ENCODE results near the gene MYCBPAP. TPM values are rescaled to one million over a fixed set of nuclear protein-coding genes. Genes with fewer than 3 reads are reported as not detected.

The MYCBPAP gene
- total RNA-seq, 4 donors from 2014 or later, result 0.42 to 4.6 (median 1.3) TPM

DNA sequence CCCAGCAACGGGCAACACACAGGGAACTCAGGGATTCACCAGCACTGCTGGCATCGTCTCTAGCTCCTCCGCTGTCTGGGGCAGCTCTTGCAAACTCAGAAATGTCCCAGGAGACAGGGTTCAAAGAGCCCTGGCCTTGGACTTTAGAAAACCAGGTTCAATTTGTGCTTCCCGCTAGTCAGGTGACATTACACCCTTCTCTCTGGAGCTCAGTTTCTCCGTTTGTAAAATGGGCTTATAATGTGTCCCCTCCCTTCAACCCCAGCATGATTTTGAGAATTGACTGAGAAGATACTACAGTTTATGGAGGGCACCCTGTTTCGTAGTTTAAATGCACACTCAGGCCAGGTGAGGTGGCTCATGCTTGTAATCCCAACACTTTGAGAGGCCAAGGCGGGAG lies 1.9 kb upstream of the MYCBPAP start:
- H3K27ac ChIP-seq, result no peak overlapping the region
- no peaks in the 10 kb centered on the region for H3K9me3 ChIP-seq
- H3K4me1 ChIP-seq, result peaks cover 26% of the 10 kb centered on the region
- WGBS, result 83% methylated on average over 7 of the region's 7 CpGs
- H3K4me3 ChIP-seq, result no peak overlapping the region
- H3K36me3 ChIP-seq, result no peaks in the 10 kb centered on the region
- no peak for DNase-seq (ENCODE audit: low spot score in 2 of 2)
- TF ChIP-seq POLR2AphosphoS5 (IDR thresholded peaks at IDR 0.05) (no peak), POLR2A (IDR thresholded peaks at IDR 0.05) (no peak), EP300 (IDR thresholded peaks at IDR 0.05) (no peak)
- TF ChIP-seq, protein P1, sequence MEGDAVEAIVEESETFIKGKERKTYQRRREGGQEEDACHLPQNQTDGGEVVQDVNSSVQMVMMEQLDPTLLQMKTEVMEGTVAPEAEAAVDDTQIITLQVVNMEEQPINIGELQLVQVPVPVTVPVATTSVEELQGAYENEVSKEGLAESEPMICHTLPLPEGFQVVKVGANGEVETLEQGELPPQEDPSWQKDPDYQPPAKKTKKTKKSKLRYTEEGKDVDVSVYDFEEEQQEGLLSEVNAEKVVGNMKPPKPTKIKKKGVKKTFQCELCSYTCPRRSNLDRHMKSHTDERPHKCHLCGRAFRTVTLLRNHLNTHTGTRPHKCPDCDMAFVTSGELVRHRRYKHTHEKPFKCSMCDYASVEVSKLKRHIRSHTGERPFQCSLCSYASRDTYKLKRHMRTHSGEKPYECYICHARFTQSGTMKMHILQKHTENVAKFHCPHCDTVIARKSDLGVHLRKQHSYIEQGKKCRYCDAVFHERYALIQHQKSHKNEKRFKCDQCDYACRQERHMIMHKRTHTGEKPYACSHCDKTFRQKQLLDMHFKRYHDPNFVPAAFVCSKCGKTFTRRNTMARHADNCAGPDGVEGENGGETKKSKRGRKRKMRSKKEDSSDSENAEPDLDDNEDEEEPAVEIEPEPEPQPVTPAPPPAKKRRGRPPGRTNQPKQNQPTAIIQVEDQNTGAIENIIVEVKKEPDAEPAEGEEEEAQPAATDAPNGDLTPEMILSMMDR (IDR thresholded peaks at IDR 0.05), result no peak
- no peaks in the 10 kb centered on the region for H3K27me3 ChIP-seq

DNA sequence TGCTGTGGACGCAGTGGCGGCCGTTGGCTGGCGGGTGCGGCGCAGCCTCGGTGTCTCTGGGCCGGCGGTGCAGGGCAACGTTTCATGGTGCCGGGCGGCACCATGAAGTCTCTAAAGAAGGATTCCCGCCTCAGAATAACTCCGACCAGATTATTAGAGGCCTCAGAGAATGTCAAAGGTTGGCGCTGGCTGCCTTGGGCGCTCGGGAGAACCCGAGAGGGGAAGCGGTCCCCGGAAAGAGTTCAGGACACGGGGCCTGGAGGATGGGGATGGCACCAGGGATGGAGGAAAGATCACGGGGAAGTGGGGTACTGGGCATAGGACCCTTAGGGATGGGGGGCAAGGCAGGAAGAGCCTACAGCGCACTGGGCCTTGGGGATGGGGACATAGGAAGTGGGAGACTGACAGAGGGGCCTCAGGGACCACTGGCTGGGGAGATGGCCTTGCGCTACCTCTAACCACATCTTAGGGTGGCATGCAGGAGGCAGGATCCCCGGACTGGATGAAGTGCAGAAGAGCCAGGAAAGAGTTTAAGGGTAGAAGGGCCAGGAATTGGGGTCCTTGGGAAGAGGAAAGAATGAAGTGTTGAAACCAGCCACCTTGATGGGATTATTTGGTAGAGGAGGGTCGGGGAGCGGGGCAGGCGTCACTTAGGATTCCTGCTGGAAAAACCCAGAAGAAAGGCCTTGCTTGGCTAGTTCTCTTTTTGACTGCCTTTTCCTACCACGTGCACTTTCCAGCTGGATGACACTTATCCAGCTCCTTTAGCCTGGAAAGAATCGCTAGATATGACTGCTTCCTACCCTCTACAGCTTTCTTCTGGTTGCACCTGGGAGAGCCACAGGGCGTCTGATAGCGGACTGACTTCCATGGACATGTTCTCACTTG lies 578 bp downstream of the MYCBPAP start:
- Histone ChIP-seq H3K36me3 (no peaks in the 10 kb centered on the region), H3K4me1 (peaks cover 26% of the 10 kb centered on the region), H3K4me3 (peak overlapping the region; percentile 71), H3K27ac (peak overlapping the region; percentile 71), H3K9me3 (no peaks in the 10 kb centered on the region), H3K27me3 (no peaks in the 10 kb centered on the region)
- no peak for DNase-seq (ENCODE audit: low spot score in 2 of 2)
- TF ChIP-seq POLR2A (IDR thresholded peaks at IDR 0.05) (no peak), EP300 (IDR thresholded peaks at IDR 0.05) (no peak), POLR2AphosphoS5 (IDR thresholded peaks at IDR 0.05) (no peak)
- TF ChIP-seq, protein P1 (IDR thresholded peaks at IDR 0.05), result no peak
- 30% methylated on average over 26 of the region's 32 CpGs for WGBS

DNA sequence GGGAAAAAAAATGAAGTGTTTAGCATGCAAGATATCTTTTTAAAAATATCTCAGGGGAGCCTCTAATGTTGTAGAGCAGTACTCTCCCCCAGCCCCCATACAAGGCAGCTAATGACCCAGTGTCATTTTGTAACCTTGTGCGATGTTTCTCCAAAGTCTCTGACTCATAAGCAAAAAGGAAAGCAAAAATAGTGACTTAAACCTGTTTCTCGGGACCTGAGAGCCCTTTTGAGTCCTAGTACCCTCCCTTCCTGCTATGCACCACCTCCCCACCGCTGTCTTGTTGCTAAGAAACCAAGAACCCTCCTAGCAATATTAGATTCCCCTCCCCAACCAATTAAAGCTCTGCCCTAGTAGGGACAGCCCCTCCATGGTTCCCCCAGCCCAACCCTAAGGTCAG lies 2.8 kb downstream of the MYCBPAP start:
- no peaks in the 10 kb centered on the region for H3K27me3 ChIP-seq
- 36% methylated on average over 3 of the region's 3 CpGs for WGBS
- H3K4me1 ChIP-seq, result peaks cover 34% of the 10 kb centered on the region
- no peak overlapping the region for H3K27ac ChIP-seq
- H3K36me3 ChIP-seq, result no peaks in the 10 kb centered on the region
- TF ChIP-seq EP300 (IDR thresholded peaks at IDR 0.05), result no peak
- TF ChIP-seq POLR2A (IDR thresholded peaks at IDR 0.05), result no peak
- H3K4me3 ChIP-seq, result no peak overlapping the region
- no peak for DNase-seq (ENCODE audit: low spot score in 2 of 2)
- H3K9me3 ChIP-seq, result no peaks in the 10 kb centered on the region

DNA sequence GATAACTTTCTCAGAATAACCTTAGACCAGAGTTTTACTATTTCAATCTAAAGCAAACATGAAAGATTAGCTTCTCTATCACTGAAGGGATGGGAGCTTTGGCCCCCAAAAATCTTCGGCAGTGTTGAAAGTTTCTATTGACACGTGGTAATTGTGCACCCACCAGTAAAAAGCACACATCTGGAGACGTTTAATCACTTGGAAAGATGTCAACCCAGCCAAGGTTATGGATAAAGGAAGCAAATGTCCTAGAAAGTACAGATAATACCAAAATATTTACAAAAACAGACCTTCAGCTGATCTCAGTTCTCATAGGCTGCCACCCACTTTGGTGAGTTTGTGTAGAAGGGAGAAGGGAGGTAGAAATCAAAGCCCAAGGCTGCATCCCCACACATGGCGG lies 5.3 kb downstream of the MYCBPAP start:
- Histone ChIP-seq H3K9me3 (no peaks in the 10 kb centered on the region), H3K27me3 (no peaks in the 10 kb centered on the region), H3K36me3 (no peaks in the 10 kb centered on the region), H3K27ac (no peak overlapping the region), H3K4me3 (no peak overlapping the region), H3K4me1 (peaks cover 28% of the 10 kb centered on the region)
- DNase-seq (ENCODE audit: low spot score in 2 of 2), result no peak
- TF ChIP-seq EP300 (IDR thresholded peaks at IDR 0.05) (no peak), POLR2A (IDR thresholded peaks at IDR 0.05) (no peak), POLR2AphosphoS5 (IDR thresholded peaks at IDR 0.05) (no peak)
- TF ChIP-seq, protein P1 (IDR thresholded peaks at IDR 0.05), result no peak
- WGBS, result 75% methylated on average over 4 of the region's 4 CpGs

DNA sequence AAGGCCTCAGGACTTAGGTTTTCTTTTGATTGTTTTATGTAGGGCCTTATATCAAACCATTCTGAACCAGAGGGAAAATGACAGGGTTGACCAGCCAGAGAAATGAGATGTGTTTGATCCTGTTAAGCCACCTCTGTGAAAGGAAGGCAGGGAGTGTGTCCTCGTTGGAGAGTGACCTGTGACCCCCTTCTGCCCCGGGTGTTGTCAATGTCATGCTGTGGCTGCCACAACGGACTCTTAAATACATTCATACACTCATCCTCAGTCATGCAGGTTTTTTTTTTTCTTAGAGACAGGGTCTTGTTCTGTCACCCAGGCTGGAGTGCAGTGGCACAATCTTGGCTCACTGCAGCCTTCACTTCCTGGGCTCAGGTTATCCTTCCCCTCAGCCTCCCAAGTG lies 6.1 kb downstream of the MYCBPAP start:
- no peak overlapping the region for H3K4me3 ChIP-seq
- H3K27me3 ChIP-seq, result no peaks in the 10 kb centered on the region
- no peaks in the 10 kb centered on the region for H3K36me3 ChIP-seq
- WGBS, result 70% methylated on average over 3 of the region's 3 CpGs
- H3K4me1 ChIP-seq, result peaks cover 21% of the 10 kb centered on the region
- no peaks in the 10 kb centered on the region for H3K9me3 ChIP-seq
- H3K27ac ChIP-seq, result no peak overlapping the region
- DNase-seq (ENCODE audit: low spot score in 2 of 2), result no peak
- no peak for TF ChIP-seq POLR2A (IDR thresholded peaks at IDR 0.05)
- no peak for TF ChIP-seq EP300 (IDR thresholded peaks at IDR 0.05)
- TF ChIP-seq, protein P1 (IDR thresholded peaks at IDR 0.05), result no peak
- TF ChIP-seq POLR2AphosphoS5 (IDR thresholded peaks at IDR 0.05), result no peak

All from suprapubic skin (tissue), 4 donors.